Neuron (in vitro differentiated cells): ENCODE measurements around the gene SENP6.
"Not testable (repeated sequence)": the region's sequence is repeated elsewhere in the genome, so short reads cannot be mapped to it uniquely, and the experiment has no call there.

Experiments used
- H2AFZ ChIP-seq: one replicate; pipeline ENCODE4 v1.6.1; 2013; ENCODE audit warnings: low read depth, mild to moderate bottlenecking, inconsistent platforms, low read length, moderate library complexity
- H3K27me3 ChIP-seq: one replicate; pipeline ENCODE4 v1.6.1; 2013; ENCODE audit warnings: low read length; ENCODE audit not compliant: insufficient read depth
- H3K36me3 ChIP-seq: one replicate; pipeline ENCODE4 v1.6.1; 2013; ENCODE audit warnings: low read length; ENCODE audit not compliant: insufficient read depth
- H3K4me1 ChIP-seq: one replicate; pipeline ENCODE4 v1.6.1; 2013; ENCODE audit warnings: low read length; ENCODE audit not compliant: insufficient read depth
- H3K4me3 ChIP-seq: 2 replicates; pipeline ENCODE4 v1.5.1; 2013; ENCODE audit warnings: mild to moderate bottlenecking, low read length, moderate library complexity
- H3K9me3 ChIP-seq: one replicate; pipeline ENCODE4 v1.6.1; 2013; ENCODE audit warnings: low read length

SENP6 gene

GRCh38 chr6:75601304-75602245 lies at the start of gene SENP6:
Gene SENP6 (plus strand): TSS chr6:75601880. CDS start chr6:75602525, 645 bp downstream.
- peak within 1 kb of the TSS; percentile 88 for H3K4me3 ChIP-seq
- peaks cover 8% of the 10 kb centered on the region for H3K4me1 ChIP-seq
- H3K36me3 ChIP-seq = peaks cover 2% of the 10 kb centered on the region
- peak within 1 kb of the TSS; percentile 86 for H2AFZ ChIP-seq
- H3K27me3 ChIP-seq = no peaks in the 10 kb centered on the region
- no peaks in the 10 kb centered on the region for H3K9me3 ChIP-seq

- H3K4me3 ChIP-seq = no peak overlapping the region
- H2AFZ ChIP-seq = peak overlapping the region; percentile 1
- no peaks in the 10 kb centered on the region for H3K27me3 ChIP-seq
- H3K9me3 ChIP-seq = no peaks in the 10 kb centered on the region
- H3K36me3 ChIP-seq = no peaks in the 10 kb centered on the region
- peaks cover 5% of the 10 kb centered on the region for H3K4me1 ChIP-seq
Measured at GRCh38 chr6:75556240-75556639, 45.4 kb upstream of the SENP6 start.

GRCh38 chr6:75557068-75557467 lies 44.6 kb upstream of the SENP6 start:
- H3K4me1 ChIP-seq = peaks cover 5% of the 10 kb centered on the region
- H2AFZ ChIP-seq = no peak overlapping the region
- H3K36me3 ChIP-seq = no peaks in the 10 kb centered on the region
- no peaks in the 10 kb centered on the region for H3K9me3 ChIP-seq
- H3K27me3 ChIP-seq = no peaks in the 10 kb centered on the region
- H3K4me3 ChIP-seq = no peak overlapping the region

GRCh38 chr6:75563032-75563431 lies 38.6 kb upstream of the SENP6 start:
- no peaks in the 10 kb centered on the region for H3K36me3 ChIP-seq
- H3K27me3 ChIP-seq = no peaks in the 10 kb centered on the region
- no peak overlapping the region for H2AFZ ChIP-seq
- no peak overlapping the region for H3K4me3 ChIP-seq
- peaks cover 11% of the 10 kb centered on the region for H3K9me3 ChIP-seq
- H3K4me1 ChIP-seq = no peaks in the 10 kb centered on the region

- Histone ChIP-seq H3K27me3 (no peaks in the 10 kb centered on the region), H3K36me3 (no peaks in the 10 kb centered on the region), H2AFZ (no peak overlapping the region), H3K9me3 (peaks cover 11% of the 10 kb centered on the region), H3K4me1 (no peaks in the 10 kb centered on the region), H3K4me3 (no peak overlapping the region)
Measured at GRCh38 chr6:75566137-75566767, 35.4 kb upstream of the SENP6 start.

GRCh38 chr6:75568100-75568499 lies 33.6 kb upstream of the SENP6 start:
- H3K4me1 ChIP-seq = no peaks in the 10 kb centered on the region
- H2AFZ ChIP-seq = no peak overlapping the region
- no peaks in the 10 kb centered on the region for H3K27me3 ChIP-seq
- H3K4me3 ChIP-seq = no peak overlapping the region
- no peaks in the 10 kb centered on the region for H3K36me3 ChIP-seq
- H3K9me3 ChIP-seq = peaks cover 11% of the 10 kb centered on the region

GRCh38 chr6:75568965-75569364 lies 32.7 kb upstream of the SENP6 start:
- Histone ChIP-seq H3K36me3 (no peaks in the 10 kb centered on the region), H3K4me1 (no peaks in the 10 kb centered on the region), H3K9me3 (peaks cover 11% of the 10 kb centered on the region), H2AFZ (no peak overlapping the region), H3K27me3 (no peaks in the 10 kb centered on the region), H3K4me3 (no peak overlapping the region)

GRCh38 chr6:75570671-75571070 lies 31.0 kb upstream of the SENP6 start:
- H3K36me3 ChIP-seq, H2AFZ ChIP-seq, H3K27me3 ChIP-seq, H3K4me3 ChIP-seq, H3K4me1 ChIP-seq: not testable (repeated sequence)
- H3K9me3 ChIP-seq = peaks cover 11% of the 10 kb centered on the region

- H3K4me3 ChIP-seq = no peak overlapping the region
- H3K9me3 ChIP-seq = peaks cover 2% of the 10 kb centered on the region
- no peaks in the 10 kb centered on the region for H3K36me3 ChIP-seq
- no peaks in the 10 kb centered on the region for H3K4me1 ChIP-seq
- H2AFZ ChIP-seq = no peak overlapping the region
- no peaks in the 10 kb centered on the region for H3K27me3 ChIP-seq
Measured at GRCh38 chr6:75572072-75572471, 29.6 kb upstream of the SENP6 start.

GRCh38 chr6:75579951-75580350 lies 21.7 kb upstream of the SENP6 start:
- Histone ChIP-seq H3K4me1 (no peaks in the 10 kb centered on the region), H3K9me3 (no peaks in the 10 kb centered on the region), H2AFZ (no peak overlapping the region), H3K4me3 (no peak overlapping the region), H3K36me3 (no peaks in the 10 kb centered on the region), H3K27me3 (no peaks in the 10 kb centered on the region)

- H2AFZ ChIP-seq = no peak overlapping the region
- no peaks in the 10 kb centered on the region for H3K27me3 ChIP-seq
- no peaks in the 10 kb centered on the region for H3K4me1 ChIP-seq
- no peaks in the 10 kb centered on the region for H3K36me3 ChIP-seq
- no peak overlapping the region for H3K4me3 ChIP-seq
- no peaks in the 10 kb centered on the region for H3K9me3 ChIP-seq
Measured at GRCh38 chr6:75581231-75581630, 20.4 kb upstream of the SENP6 start.

- not testable (repeated sequence) for H3K4me3 ChIP-seq, H3K9me3 ChIP-seq, H3K4me1 ChIP-seq, H3K27me3 ChIP-seq, H3K36me3 ChIP-seq, H2AFZ ChIP-seq
Measured at GRCh38 chr6:75584552-75584951, 17.1 kb upstream of the SENP6 start.

GRCh38 chr6:75588948-75589347 lies 12.7 kb upstream of the SENP6 start:
- Histone ChIP-seq H3K36me3 (no peaks in the 10 kb centered on the region), H3K27me3 (no peaks in the 10 kb centered on the region)

More at GRCh38 chr6:75588948-75589347, 12.7 kb upstream of the SENP6 start:
- Histone ChIP-seq H3K9me3 (no peaks in the 10 kb centered on the region), H3K4me3 (no peak overlapping the region), H2AFZ (no peak overlapping the region), H3K4me1 (no peaks in the 10 kb centered on the region)
